ENCODE measurements around the gene PDZD2. TPM values are rescaled to one million over a fixed set of nuclear protein-coding genes. Genes with fewer than 3 reads are reported as not detected.
"Not testable (repeated sequence)": the region's sequence is repeated elsewhere in the genome, so short reads cannot be mapped to it uniquely, and the experiment has no call there.

The PDZD2 gene
- under 1 TPM; 0.05 to 0.25 TPM for total RNA-seq

DNA sequence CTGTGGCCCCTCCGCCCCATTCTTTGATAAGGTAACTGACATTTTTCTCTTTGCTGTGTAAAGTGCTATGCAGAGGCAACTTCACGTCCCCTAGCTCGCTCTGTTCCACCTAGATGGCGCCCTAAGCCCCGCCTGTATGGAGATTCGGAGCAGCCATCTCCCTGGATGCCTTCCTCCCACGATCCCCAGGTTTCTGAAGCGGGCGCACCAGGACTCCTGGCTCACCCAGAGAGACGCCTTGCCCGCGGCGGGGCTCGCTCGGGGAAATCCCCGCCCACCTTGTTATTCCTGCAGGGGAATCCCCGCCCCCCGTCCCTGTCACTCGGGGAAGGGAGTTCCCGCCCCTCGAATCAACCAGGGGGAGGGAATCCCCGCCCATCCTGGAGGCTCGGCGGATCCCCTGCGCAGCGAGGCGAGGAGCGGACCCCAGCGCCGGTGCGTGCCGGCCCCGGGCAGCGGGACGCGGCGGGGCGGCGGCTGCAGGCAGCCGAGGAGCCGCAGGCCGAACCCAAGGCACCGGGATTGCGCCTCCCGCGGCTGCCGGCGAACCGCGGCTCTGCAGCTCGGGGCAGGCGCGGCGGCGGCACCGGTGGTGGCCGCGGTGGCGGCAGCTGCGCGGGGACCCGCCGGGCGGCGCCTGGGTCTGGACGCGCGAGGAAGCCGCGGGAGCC, at the start of gene PDZD2:
Gene PDZD2, plus strand, starts transcription at position 384 of the 671 bp plus-strand sequence.
- intact Hi-C loops (cut with micrococcal nuclease): no loop called here
- Mint-ChIP-seq H3K36me3 (ENCODE audit: low read depth) (no peaks in the 10 kb centered on the region), H3K4me1 (ENCODE audit: low read depth) (peaks cover 9% of the 10 kb centered on the region), H3K27ac (peak within 1 kb of the TSS; percentile 6), H3K4me3 (peak within 1 kb of the TSS; percentile 75), H3K9me3 (no peaks in the 10 kb centered on the region), H3K27me3 (ENCODE audit: low read depth) (peaks cover 4% of the 10 kb centered on the region)
- DNase-seq: peak; percentile 77
- CTCF ChIA-PET: interaction anchor here (0.6 to 2.4 kb wide), 3 partner anchors 394 to 454 kb away, joined by 3 to 7 read pairs (median 3); no protein-coding TSS in a partner anchor

DNA sequence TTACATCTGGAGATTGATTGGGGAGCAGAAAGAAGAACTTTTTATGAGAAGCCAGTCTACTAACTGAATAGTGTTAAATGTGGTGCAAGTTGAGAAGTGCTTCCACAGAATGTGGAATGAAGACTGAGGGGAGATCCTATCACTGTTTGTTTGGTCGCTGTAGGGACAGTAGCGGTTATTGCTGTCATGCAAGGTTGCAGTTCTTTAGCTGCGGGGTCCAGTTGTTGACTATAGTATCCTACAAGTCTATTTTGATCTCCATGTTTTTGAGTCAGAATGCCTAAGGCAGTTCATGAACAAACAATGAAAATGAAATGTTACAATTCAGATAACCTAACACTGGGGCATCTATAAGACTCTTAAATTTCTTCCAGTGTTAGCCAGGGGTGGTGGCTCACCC, 45.3 kb upstream of the PDZD2 start:
- no peak overlapping the region for H3K4me3 Mint-ChIP-seq
- no peaks in the 10 kb centered on the region for H3K9me3 Mint-ChIP-seq
- DNase-seq: no peak
- intact Hi-C loops (cut with micrococcal nuclease): no loop called here
- H3K4me1 Mint-ChIP-seq (ENCODE audit: low read depth): no peaks in the 10 kb centered on the region
- no peaks in the 10 kb centered on the region for H3K36me3 Mint-ChIP-seq (ENCODE audit: low read depth)
- no peak overlapping the region for H3K27ac Mint-ChIP-seq
- H3K27me3 Mint-ChIP-seq (ENCODE audit: low read depth): peaks cover 11% of the 10 kb centered on the region
- CTCF ChIA-PET: interaction anchor here (1.1 kb wide), 1 partner anchor 499 kb away, joined by 3 read pairs; no protein-coding TSS in a partner anchor

DNA sequence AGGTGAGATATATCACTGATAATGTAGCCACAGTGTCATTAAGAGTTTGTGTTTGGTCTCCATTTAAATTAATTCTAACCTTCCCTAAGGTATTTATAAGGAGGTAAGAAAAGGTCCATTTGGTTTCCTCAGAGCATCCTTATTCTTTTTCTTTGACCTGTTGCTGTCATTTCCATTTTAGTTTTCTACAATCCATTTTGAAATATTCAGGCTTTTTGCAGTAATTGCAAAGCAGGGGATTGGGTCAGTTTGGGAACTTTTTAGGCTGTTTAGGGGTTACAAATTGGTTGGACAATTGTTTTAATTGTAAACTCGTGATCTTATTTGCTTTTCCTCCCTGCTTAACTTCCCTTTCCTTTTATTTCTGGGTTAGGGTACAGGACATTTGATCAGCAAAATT, 42.6 kb upstream of the PDZD2 start:
- CTCF ChIA-PET: no interaction called here
- H3K9me3 Mint-ChIP-seq: no peaks in the 10 kb centered on the region
- no peaks in the 10 kb centered on the region for H3K4me1 Mint-ChIP-seq (ENCODE audit: low read depth)
- intact Hi-C loops (cut with micrococcal nuclease): no loop called here
- DNase-seq: no peak
- no peak overlapping the region for H3K4me3 Mint-ChIP-seq
- H3K27me3 Mint-ChIP-seq (ENCODE audit: low read depth): peaks cover 16% of the 10 kb centered on the region
- H3K27ac Mint-ChIP-seq: no peak overlapping the region
- no peaks in the 10 kb centered on the region for H3K36me3 Mint-ChIP-seq (ENCODE audit: low read depth)

DNA sequence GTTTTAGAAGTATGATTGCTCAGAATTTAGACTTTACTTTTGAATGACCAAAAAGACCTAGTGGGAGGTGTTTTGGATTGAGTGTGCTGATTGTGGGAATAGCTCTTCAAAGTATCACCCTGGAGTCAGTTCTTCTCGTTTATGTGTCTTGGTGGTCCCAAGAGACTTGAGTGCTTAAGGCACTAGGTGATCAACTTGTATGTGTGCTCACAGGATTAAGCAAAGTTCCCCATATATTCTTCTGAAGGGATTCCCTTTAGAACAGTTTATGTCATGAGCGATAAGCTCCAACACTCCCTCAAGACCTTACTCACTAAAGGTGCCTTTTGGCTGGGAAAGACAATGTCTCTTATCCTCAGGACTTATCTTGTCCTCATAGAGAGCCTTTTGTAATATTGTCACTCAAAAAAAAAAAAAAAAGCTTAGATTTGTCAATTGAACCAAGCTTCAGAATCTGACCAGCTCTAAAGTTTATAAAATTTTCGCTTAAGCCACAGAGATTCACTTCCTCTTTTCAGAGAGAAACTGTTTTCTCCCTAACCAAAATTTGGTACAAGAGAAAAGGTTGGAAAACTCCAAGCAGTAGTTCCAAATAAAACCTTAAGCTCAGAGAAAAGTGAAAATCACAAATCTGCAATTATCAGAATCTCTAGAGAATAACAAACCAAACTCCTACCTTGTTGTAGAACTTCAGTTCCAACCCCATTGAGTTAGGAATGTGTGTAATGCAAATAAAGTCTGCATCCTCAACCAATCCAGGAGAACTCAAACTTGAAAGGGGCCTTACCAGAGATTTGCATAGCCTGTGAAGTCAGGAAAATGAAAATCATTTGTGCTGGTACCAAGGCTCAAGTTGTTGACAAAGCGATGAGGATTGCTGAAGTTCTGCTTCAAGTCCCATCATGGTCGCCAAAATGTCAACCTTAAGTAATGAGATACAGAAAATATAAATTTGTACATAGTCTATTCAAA, 40.0 kb upstream of the PDZD2 start:
- no peak for DNase-seq
- no peaks in the 10 kb centered on the region for H3K36me3 Mint-ChIP-seq (ENCODE audit: low read depth)
- H3K27ac Mint-ChIP-seq: no peak overlapping the region
- CTCF ChIA-PET: interaction anchor here (0.6 to 0.7 kb wide), 4 partner anchors 224 to 1083 kb away, joined by 3 to 4 read pairs (median 4); no protein-coding TSS in a partner anchor
- H3K4me1 Mint-ChIP-seq (ENCODE audit: low read depth): no peaks in the 10 kb centered on the region
- intact Hi-C loops (cut with micrococcal nuclease): no loop called here
- H3K9me3 Mint-ChIP-seq: no peaks in the 10 kb centered on the region
- no peak overlapping the region for H3K4me3 Mint-ChIP-seq
- peaks cover 14% of the 10 kb centered on the region for H3K27me3 Mint-ChIP-seq (ENCODE audit: low read depth)

DNA sequence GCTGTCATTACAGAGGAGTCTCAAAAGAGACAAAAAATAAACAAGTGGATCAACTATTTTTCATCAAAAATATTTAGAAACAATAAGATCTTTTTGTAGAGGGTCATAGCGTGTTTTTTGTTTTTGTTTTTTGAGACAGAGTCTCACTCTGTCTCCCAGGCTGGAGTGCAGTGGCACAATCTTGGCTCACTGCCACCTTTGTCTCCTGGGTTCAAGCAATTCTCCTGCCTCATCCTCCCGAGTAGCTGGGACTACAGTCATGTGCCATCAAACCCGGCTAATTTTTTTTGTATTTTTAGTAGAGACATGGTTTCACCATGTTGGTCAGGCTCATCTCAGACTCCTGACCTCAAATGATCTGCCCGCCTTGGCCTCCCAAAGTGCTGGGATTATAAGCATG, 36.6 kb upstream of the PDZD2 start:
- intact Hi-C loops (cut with micrococcal nuclease); H3K9me3 Mint-ChIP-seq; H3K4me1 Mint-ChIP-seq (ENCODE audit: low read depth); H3K36me3 Mint-ChIP-seq (ENCODE audit: low read depth); CTCF ChIA-PET; H3K27ac Mint-ChIP-seq; H3K4me3 Mint-ChIP-seq; DNase-seq: not testable (repeated sequence)
- peaks cover 13% of the 10 kb centered on the region for H3K27me3 Mint-ChIP-seq (ENCODE audit: low read depth)

DNA sequence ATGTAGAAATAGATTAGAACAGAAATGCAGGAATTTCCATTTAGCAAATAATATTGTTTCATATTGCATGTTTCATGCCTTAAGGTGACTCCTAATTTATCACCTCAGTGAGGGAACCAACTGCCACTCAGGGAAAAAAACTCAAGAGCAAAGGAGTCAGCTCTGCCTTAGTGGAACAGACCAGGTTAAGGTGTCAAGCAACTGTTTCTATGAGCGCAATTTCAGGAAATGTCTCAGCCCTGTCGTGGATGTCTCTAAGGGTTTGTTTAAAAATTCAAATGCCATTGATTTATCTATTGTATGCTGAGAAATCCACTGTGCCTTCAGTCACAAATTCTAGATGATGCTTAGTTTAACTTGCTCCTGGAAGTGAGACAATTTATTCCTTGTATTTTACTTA, 34.7 kb upstream of the PDZD2 start:
- Mint-ChIP-seq H3K9me3 (no peaks in the 10 kb centered on the region), H3K36me3 (ENCODE audit: low read depth) (no peaks in the 10 kb centered on the region), H3K27me3 (ENCODE audit: low read depth) (peaks cover 3% of the 10 kb centered on the region), H3K27ac (no peak overlapping the region), H3K4me3 (no peak overlapping the region), H3K4me1 (ENCODE audit: low read depth) (no peaks in the 10 kb centered on the region)
- no peak for DNase-seq
- CTCF ChIA-PET: no interaction called here
- intact Hi-C loops (cut with micrococcal nuclease): no loop called here

DNA sequence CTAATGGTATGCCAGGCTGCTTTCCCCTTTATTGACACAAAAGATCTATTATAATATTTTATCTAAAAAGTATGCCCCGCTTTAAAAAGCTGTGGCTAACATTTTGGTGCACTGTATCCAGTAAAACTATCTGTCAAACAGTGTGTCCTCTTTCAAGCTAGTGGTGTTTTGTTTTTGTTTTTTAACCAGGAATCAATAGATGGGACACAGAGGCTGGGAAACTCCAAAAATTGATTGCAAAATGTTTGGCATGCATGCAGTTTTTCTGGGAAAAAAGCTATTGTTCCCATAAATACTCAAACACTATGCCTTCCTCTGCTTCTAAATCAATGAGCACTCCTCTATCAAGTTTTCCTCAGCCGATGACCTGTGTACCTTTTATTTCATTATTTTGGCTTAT, 34.3 kb upstream of the PDZD2 start:
- intact Hi-C loops (cut with micrococcal nuclease): no loop called here
- Mint-ChIP-seq H3K27me3 (ENCODE audit: low read depth) (peaks cover 5% of the 10 kb centered on the region), H3K4me3 (no peak overlapping the region), H3K9me3 (no peaks in the 10 kb centered on the region), H3K27ac (no peak overlapping the region), H3K4me1 (ENCODE audit: low read depth) (no peaks in the 10 kb centered on the region), H3K36me3 (ENCODE audit: low read depth) (no peaks in the 10 kb centered on the region)
- CTCF ChIA-PET: no interaction called here
- DNase-seq: no peak

DNA sequence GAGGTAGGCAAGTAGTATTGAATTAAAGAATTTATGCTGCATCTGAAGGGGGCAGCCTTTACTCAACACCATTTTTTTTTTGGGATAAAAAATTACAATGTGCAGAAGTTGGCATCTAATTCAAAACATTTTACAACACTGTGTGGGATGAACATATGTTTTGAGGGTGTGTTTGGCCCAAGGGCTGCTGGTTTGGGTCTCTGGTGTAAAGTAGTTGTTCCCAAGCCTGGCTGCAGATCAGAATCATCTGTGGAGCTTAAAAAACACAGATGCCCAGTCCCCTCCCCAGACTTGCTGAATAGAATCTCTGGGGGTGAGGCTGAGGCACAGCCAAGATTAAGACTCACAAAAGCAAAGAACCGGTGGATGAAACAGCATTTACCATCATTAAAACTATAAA, 33.0 kb upstream of the PDZD2 start:
- Mint-ChIP-seq H3K4me3 (no peak overlapping the region), H3K36me3 (ENCODE audit: low read depth) (no peaks in the 10 kb centered on the region), H3K9me3 (no peaks in the 10 kb centered on the region), H3K27me3 (ENCODE audit: low read depth) (peaks cover 5% of the 10 kb centered on the region), H3K27ac (no peak overlapping the region), H3K4me1 (ENCODE audit: low read depth) (no peaks in the 10 kb centered on the region)
- CTCF ChIA-PET: no interaction called here
- intact Hi-C loops (cut with micrococcal nuclease): no loop called here
- no peak for DNase-seq

DNA sequence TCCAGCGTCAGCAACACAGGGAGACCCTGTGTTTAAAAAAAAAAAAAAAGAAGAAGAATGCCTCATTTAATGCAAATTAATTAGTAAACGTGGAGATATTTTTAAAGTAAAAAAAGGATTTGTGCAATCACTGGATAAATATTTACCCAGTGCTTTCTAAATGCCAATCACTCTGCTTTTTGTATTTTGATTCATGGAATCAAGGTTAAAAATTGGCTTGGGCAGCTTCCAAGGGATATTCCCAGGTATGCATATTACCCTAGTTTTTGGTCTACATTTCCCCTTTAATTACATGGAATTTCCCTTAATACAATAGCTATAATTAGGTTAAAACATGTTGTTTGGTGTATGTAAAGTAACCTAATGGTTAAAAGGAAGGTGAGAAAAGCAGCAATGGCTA, 31.4 kb upstream of the PDZD2 start:
- no peaks in the 10 kb centered on the region for H3K9me3 Mint-ChIP-seq
- H3K27ac Mint-ChIP-seq: no peak overlapping the region
- CTCF ChIA-PET: interaction anchor here (0.6 kb wide), 1 partner anchor 64 kb away, joined by 3 read pairs; no protein-coding TSS in a partner anchor
- no peak overlapping the region for H3K4me3 Mint-ChIP-seq
- no peak for DNase-seq
- H3K4me1 Mint-ChIP-seq (ENCODE audit: low read depth): no peaks in the 10 kb centered on the region
- peaks cover 2% of the 10 kb centered on the region for H3K27me3 Mint-ChIP-seq (ENCODE audit: low read depth)
- no peaks in the 10 kb centered on the region for H3K36me3 Mint-ChIP-seq (ENCODE audit: low read depth)
- intact Hi-C loops (cut with micrococcal nuclease): no loop called here

DNA sequence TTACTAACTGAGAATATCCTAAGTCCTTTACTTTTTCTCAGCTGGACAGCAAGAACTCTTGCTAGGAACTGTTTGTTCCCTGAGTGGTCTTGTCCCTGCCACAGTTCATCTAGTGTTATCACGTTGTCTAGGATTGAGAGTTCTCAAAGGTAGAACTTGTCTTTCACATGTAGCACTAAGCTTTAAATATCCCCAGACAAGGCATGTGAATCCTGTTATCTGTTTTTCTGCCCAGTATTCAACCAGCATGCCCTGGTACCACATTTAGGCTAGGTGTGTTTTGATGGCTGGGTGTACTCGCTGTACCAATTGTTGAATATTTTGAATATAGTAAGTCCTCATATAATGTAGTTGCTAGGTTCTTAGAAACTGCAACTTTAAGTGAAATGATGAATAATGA, 27.9 kb upstream of the PDZD2 start:
- CTCF ChIA-PET: interaction anchor here (0.7 kb wide), 1 partner anchor 1428 kb away, joined by 3 read pairs; no protein-coding TSS in a partner anchor
- peaks cover 4% of the 10 kb centered on the region for H3K27me3 Mint-ChIP-seq (ENCODE audit: low read depth)
- H3K4me1 Mint-ChIP-seq (ENCODE audit: low read depth): no peaks in the 10 kb centered on the region
- no peak for DNase-seq
- H3K27ac Mint-ChIP-seq: no peak overlapping the region
- H3K9me3 Mint-ChIP-seq: no peaks in the 10 kb centered on the region
- intact Hi-C loops (cut with micrococcal nuclease): no loop called here
- H3K36me3 Mint-ChIP-seq (ENCODE audit: low read depth): no peaks in the 10 kb centered on the region
- H3K4me3 Mint-ChIP-seq: no peak overlapping the region

DNA sequence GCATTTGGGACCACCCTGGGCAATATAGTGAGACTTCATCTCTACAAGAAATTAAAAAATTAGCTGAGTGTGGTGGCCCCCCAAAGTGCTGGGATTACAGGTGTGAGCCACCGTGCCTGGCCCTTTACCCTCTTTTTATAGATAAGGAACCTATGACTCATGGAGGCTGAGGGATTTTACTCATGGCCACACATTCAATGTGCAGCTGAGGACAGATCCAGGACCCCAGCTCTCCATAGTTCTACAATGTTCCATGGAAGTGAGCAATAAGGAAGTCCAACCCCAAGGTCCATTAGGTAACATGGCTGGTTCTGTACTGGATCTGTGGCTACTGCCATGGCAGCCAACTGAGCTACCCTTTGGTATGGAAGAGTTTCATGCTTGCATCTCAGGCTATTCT, 25.3 kb upstream of the PDZD2 start:
- peaks cover 2% of the 10 kb centered on the region for H3K9me3 Mint-ChIP-seq
- intact Hi-C loops (cut with micrococcal nuclease): no loop called here
- no peak for DNase-seq
- CTCF ChIA-PET: no interaction called here
- H3K36me3 Mint-ChIP-seq (ENCODE audit: low read depth): no peaks in the 10 kb centered on the region
- peaks cover 3% of the 10 kb centered on the region for H3K4me1 Mint-ChIP-seq (ENCODE audit: low read depth)
- H3K27me3 Mint-ChIP-seq (ENCODE audit: low read depth): peaks cover 20% of the 10 kb centered on the region
- no peak overlapping the region for H3K27ac Mint-ChIP-seq
- no peak overlapping the region for H3K4me3 Mint-ChIP-seq

DNA sequence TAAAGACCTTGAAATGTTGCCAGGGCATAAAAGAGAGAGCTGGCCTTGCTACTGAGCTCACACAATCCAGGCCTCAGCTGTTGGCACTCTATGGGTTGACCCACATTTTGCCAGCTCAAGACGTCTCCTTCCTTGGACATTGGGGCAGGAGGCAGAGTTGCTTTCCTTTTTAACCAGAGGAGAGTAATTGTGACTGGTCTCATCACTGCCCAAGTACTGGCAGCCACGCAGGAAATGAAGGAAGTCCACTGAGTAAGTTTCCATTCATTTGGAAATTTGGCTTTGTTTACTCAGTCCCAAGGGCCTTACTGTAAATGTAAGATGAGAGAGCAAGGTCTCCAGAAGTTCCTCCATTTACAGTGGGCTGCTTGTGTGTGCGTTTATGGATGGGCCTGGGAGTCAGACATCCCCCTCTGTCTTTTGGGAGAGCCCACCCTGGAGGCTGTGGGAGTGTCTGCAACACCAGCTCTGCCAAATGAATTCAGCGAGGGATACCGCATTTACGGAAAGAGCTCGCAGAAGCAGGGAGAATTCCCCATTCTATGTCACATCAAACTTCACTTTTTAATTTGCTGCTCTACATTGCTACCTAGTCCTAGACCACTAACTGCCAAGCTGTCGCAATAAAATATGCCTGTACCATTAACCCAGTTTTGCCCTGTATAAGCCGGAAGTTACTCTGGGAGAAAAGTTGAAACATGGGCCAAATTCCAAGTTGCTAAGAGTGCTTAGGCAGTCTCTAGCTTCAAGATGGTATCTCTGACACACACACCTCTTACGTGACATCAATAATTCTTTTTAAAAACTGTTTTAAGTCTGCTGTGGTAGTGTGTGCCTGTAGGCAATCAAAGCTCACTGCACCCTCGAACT, 24.5 kb upstream of the PDZD2 start:
- no peak overlapping the region for H3K27ac Mint-ChIP-seq
- CTCF ChIA-PET: no interaction called here
- peaks cover 21% of the 10 kb centered on the region for H3K27me3 Mint-ChIP-seq (ENCODE audit: low read depth)
- peaks cover 2% of the 10 kb centered on the region for H3K9me3 Mint-ChIP-seq
- H3K36me3 Mint-ChIP-seq (ENCODE audit: low read depth): no peaks in the 10 kb centered on the region
- intact Hi-C loops (cut with micrococcal nuclease): no loop called here
- DNase-seq: no peak
- no peak overlapping the region for H3K4me3 Mint-ChIP-seq
- peaks cover 3% of the 10 kb centered on the region for H3K4me1 Mint-ChIP-seq (ENCODE audit: low read depth)
